ENCODE data around the gene NKAIN1. TPM values are rescaled to one million over a fixed set of nuclear protein-coding genes. Genes with fewer than 3 reads are reported as not detected.
A peak's percentile ranks its signal among the peaks of the same experiment; 100 is the strongest.
"Not testable (repeated sequence)": the region's sequence is repeated elsewhere in the genome, so short reads cannot be mapped to it uniquely, and the experiment has no call there.

Gene NKAIN1
- total RNA-seq, 1 donor from 2014 or later: 263 TPM

DNA sequence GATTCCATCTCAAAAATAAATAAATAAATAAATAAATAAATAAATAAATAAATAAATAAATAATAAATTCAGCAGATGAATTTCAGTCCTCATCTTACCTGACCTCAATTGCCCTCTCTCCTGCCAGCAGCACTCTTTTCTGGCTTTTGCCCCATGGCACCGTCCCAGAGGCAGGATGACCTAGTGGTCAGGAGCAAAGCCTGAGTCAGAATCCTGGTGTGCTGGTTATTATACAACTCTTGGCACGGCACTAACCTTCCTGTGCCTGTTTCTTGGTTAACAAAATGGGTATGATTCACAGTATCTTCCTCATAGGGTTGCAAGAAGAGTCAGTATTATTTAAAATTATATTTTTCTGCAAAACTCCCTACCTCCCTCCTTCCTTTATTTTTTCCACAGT, 43.0 kb downstream of the NKAIN1 start:
- Mint-ChIP-seq H3K4me3 (ENCODE audit: unreplicated experiment) (no peak overlapping the region), H3K27ac (ENCODE audit: unreplicated experiment) (no peak overlapping the region), H3K4me1 (ENCODE audit: low read depth, unreplicated experiment) (peaks cover 45% of the 10 kb centered on the region), H3K9me3 (ENCODE audit: unreplicated experiment) (peaks cover 29% of the 10 kb centered on the region), H3K27me3 (ENCODE audit: unreplicated experiment) (peaks cover 30% of the 10 kb centered on the region), H3K36me3 (ENCODE audit: unreplicated experiment) (no peaks in the 10 kb centered on the region)
- TF ChIP-seq, protein P1, sequence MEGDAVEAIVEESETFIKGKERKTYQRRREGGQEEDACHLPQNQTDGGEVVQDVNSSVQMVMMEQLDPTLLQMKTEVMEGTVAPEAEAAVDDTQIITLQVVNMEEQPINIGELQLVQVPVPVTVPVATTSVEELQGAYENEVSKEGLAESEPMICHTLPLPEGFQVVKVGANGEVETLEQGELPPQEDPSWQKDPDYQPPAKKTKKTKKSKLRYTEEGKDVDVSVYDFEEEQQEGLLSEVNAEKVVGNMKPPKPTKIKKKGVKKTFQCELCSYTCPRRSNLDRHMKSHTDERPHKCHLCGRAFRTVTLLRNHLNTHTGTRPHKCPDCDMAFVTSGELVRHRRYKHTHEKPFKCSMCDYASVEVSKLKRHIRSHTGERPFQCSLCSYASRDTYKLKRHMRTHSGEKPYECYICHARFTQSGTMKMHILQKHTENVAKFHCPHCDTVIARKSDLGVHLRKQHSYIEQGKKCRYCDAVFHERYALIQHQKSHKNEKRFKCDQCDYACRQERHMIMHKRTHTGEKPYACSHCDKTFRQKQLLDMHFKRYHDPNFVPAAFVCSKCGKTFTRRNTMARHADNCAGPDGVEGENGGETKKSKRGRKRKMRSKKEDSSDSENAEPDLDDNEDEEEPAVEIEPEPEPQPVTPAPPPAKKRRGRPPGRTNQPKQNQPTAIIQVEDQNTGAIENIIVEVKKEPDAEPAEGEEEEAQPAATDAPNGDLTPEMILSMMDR (IDR thresholded peaks at IDR 0.05; ENCODE audit: partially characterized antibody, unreplicated experiment): no peak
- no peak for DNase-seq

DNA sequence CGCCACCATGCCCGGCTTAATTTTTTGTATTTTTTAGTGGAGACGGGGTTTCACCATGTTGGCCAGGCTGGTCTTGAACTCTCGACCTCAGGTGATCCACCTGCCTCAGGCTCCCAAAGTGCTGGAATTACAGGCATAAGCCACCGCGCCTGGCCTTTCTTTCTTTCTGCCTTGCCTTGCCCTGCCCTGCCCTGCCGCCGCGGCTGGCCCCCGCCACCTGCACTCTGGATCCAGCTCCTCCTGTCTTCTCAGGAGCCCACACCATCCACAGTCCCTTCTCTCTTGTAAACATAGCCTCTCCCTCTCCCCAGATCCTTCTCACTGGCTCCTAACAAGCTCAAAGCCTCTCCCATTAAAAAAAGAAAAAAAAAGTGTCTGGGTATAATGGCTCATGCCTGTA, 44.4 kb downstream of the NKAIN1 start:
- not testable (repeated sequence) for H3K36me3 Mint-ChIP-seq (ENCODE audit: unreplicated experiment); DNase-seq; H3K4me3 Mint-ChIP-seq (ENCODE audit: unreplicated experiment)
- Mint-ChIP-seq H3K27ac (ENCODE audit: unreplicated experiment) (peak overlapping the region; percentile 46), H3K9me3 (ENCODE audit: unreplicated experiment) (peaks cover 24% of the 10 kb centered on the region), H3K27me3 (ENCODE audit: unreplicated experiment) (peaks cover 27% of the 10 kb centered on the region), H3K4me1 (ENCODE audit: low read depth, unreplicated experiment) (peaks cover 34% of the 10 kb centered on the region)
- TF ChIP-seq, protein P1 (IDR thresholded peaks at IDR 0.05; ENCODE audit: partially characterized antibody, unreplicated experiment): peak; percentile 48

DNA sequence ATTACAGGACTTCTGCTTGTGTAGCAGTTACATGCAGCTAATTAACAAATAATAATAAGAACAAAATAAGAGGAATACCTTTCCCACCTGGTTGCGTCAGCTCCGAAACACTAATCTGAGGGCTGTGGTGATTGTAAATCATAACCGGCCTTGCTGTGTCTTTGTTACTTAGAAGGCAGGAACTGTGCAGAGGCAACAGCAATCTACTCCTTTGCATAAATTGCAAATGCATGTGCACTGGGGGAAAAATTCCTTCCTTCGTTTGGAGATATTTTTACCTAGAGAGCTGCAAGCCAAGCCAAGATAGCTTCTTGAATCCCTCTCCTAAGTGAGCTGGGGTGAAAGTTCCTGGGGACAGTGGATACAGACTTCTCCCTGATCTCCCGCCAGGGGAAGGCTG, 46.0 kb downstream of the NKAIN1 start:
- TF ChIP-seq, protein P1 (IDR thresholded peaks at IDR 0.05; ENCODE audit: partially characterized antibody, unreplicated experiment): no peak
- DNase-seq: no peak
- peak overlapping the region; percentile 30 for H3K4me3 Mint-ChIP-seq (ENCODE audit: unreplicated experiment)
- no peaks in the 10 kb centered on the region for H3K36me3 Mint-ChIP-seq (ENCODE audit: unreplicated experiment)
- peaks cover 13% of the 10 kb centered on the region for H3K27me3 Mint-ChIP-seq (ENCODE audit: unreplicated experiment)
- peaks cover 12% of the 10 kb centered on the region for H3K9me3 Mint-ChIP-seq (ENCODE audit: unreplicated experiment)
- H3K27ac Mint-ChIP-seq (ENCODE audit: unreplicated experiment): peak overlapping the region; percentile 70
- peaks cover 27% of the 10 kb centered on the region for H3K4me1 Mint-ChIP-seq (ENCODE audit: low read depth, unreplicated experiment)

DNA sequence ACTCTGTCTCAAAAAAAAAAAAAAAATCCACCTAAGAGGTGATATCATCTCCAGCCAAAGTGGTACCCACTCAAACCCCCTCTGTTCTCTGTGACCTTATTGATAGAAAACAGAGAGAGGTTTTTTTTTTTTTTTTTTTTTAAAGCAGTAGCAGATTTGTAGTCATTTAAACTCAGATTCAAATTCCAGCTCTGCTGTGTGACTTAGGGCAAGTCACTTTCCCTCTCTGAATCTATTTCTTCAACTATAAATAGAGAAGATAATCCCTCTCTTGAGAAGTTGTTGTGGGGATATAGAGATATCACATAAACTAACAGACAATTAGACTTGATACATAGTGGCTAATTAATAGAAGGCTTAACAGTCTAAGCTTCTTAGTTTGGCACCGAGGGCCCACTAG, 48.4 kb downstream of the NKAIN1 start:
- DNase-seq: no peak
- Mint-ChIP-seq H3K4me1 (ENCODE audit: low read depth, unreplicated experiment) (peaks cover 27% of the 10 kb centered on the region), H3K27ac (ENCODE audit: unreplicated experiment) (no peak overlapping the region), H3K9me3 (ENCODE audit: unreplicated experiment) (peaks cover 3% of the 10 kb centered on the region), H3K27me3 (ENCODE audit: unreplicated experiment) (peaks cover 7% of the 10 kb centered on the region), H3K4me3 (ENCODE audit: unreplicated experiment) (no peak overlapping the region), H3K36me3 (ENCODE audit: unreplicated experiment) (no peaks in the 10 kb centered on the region)
- TF ChIP-seq, protein P1 (IDR thresholded peaks at IDR 0.05; ENCODE audit: partially characterized antibody, unreplicated experiment): no peak

DNA sequence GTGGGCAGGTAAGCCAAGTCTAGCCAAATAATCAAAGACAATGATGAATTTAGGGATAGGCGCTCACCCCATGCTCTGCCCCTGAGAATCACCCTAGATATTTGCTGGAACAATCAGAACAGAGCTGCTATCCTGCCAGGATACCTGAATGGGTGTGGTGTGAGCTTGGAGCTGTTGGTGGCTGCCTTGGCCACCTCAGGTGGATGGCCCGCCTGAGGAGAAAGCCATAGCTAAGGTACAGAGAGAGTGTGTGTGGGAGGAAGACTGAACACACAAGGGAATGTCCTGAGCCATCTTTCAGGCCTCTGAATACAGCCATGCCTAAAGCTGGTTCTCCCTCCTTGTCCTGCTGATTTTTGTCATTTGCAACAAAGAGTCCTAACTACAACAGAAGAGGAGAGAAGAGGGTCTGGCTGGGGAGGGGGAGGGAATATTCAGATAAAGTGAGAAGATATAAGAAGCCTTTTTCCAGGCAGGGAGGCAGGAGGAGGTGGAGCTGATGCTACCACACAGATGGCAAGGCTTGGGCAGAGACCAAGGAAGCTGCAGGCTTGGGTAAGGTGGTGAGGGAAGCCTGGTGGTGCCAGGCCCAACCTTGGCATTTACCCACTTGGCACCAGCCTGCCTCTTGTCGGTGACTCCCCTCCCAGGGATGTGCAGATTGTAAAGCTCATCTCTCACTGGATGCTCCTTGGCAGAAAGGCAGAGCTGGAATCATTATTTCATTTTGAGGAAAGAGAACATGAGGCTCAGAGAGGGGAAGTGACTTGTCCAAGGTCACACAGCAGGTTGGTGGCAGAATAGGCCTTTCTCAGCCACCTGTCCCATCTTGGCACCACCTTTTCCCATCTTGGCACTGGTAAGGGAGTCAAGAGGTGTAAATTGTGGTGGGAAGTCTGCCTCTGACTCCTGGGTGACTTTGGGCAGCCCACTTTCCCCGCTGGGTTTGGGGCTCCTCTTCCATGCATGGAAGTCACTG, 49.7 kb downstream of the NKAIN1 start:
- Mint-ChIP-seq H3K36me3 (ENCODE audit: unreplicated experiment) (no peaks in the 10 kb centered on the region), H3K27ac (ENCODE audit: unreplicated experiment) (peak overlapping the region; percentile 62), H3K9me3 (ENCODE audit: unreplicated experiment) (peaks cover 4% of the 10 kb centered on the region), H3K27me3 (ENCODE audit: unreplicated experiment) (peaks cover 4% of the 10 kb centered on the region), H3K4me3 (ENCODE audit: unreplicated experiment) (no peak overlapping the region), H3K4me1 (ENCODE audit: low read depth, unreplicated experiment) (peaks cover 31% of the 10 kb centered on the region)
- TF ChIP-seq, protein P1 (IDR thresholded peaks at IDR 0.05; ENCODE audit: partially characterized antibody, unreplicated experiment): no peak
- no peak for DNase-seq
